GM18520 (cell line): ENCODE data around the gene CREBL2.
"Not testable (repeated sequence)": the region's sequence is repeated elsewhere in the genome, so short reads cannot be mapped to it uniquely, and the experiment has no call there.

Experiments
- ATAC-seq: cut with Tn5 transposase; IDR thresholded peaks from one replicate; pipeline ENCODE4 v1.9.1; 2021; ENCODE audit not compliant: unreplicated experiment

Gene CREBL2, protein sequence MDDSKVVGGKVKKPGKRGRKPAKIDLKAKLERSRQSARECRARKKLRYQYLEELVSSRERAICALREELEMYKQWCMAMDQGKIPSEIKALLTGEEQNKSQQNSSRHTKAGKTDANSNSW

GRCh38 chr12:12611512-12612306, at the start of gene CREBL2:
CREBL2 (plus strand) TSS chr12:12611876; CDS start chr12:12612173, 297 bp downstream.
- ATAC-seq = peak; percentile 69

GRCh38 chr12:12562016-12562483, 49.6 kb upstream of the CREBL2 start:
- no peak for ATAC-seq

- ATAC-seq = peak; percentile 69
These were observed 49.0 kb upstream of the CREBL2 start, which contains the start of gene DUSP16 for GRCh38 chr12:12562585-12563261. DUSP16 (minus strand) TSS chr12:12562863; CDS start chr12:12521098, 41,765 bp downstream.

GRCh38 chr12:12563290-12563928, 48.3 kb upstream of the CREBL2 start:
- no peak for ATAC-seq

DNA sequence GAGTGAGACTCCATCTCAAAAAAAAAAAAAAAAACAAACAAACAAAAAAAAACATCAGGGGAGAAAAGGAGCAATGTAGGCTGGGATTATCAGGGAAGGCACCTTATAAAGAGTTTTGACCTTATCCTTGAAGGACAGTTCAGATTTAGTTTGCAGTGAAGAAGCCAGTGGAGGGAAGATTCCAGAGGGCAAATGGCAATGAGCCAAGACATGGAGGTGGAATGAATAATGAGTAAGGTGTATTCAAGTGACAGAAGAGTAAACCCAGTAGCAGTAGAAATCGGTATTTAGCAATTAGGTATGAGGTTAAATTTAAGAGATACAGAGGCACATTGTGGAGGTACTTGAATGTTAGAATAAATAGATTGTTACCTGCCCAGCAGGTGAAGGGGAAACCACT, 46.8 kb upstream of the CREBL2 start:
- no peak for ATAC-seq

- not testable (repeated sequence) for ATAC-seq
These were observed 45.7 kb upstream of the CREBL2 start for GRCh38 chr12:12565971-12566370.

DNA sequence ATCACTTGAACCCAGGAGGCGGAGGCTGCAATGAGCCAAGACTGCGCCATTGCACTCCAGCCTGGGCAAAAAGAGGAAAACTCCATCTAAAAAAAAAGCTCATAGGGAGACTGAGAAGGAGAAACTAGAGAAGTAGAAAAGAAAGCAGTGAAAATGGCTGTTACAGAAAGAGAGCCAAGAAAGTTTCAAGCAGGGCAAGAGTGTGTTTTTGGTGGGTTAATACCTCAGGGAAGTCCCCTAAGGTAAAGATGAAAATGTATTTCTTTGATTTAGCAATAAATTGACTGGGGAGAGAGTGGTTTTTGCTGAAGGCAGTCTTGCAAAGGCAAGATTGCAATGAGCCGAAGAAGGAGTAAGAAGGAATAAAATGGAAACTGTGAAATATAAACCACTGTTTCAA, 39.0 kb upstream of the CREBL2 start:
- no peak for ATAC-seq

DNA sequence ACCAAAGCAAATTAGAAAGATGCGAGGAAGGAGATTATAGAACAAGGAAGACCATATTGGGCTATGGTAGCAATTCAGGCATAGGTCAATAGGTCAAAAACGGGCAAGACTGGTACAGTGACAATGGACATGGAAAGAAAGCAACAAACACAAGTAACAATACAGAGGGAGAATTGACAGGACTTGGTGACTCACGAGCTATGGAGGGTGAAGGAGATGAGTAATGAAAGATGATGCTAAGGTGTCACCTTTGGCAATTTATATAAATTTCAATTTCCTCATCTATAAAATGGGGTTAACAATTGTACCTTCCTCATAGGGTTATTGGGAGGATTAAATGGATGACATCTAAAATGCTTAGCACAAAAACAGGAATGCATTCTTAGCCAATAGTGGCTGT, 33.9 kb upstream of the CREBL2 start:
- no peak for ATAC-seq

DNA sequence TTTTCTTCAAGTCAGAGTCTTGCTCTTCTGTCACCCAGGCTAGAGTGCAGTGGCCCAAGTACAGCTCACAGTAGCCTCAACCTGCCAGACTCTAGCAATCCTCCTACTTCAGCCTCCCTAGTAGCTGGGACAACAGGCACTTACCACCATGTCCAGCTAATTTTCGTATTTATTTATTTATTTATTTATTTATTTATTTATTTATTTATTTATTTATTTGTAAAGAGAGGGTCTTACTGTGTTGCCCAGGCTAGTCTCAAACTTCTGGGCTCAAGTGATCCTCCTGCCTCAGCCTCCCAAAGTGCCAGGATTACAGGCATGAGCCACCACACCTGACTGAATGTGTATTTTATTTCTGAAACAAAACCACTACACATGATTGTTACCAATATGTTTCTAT, 31.0 kb upstream of the CREBL2 start:
- not testable (repeated sequence) for ATAC-seq

DNA sequence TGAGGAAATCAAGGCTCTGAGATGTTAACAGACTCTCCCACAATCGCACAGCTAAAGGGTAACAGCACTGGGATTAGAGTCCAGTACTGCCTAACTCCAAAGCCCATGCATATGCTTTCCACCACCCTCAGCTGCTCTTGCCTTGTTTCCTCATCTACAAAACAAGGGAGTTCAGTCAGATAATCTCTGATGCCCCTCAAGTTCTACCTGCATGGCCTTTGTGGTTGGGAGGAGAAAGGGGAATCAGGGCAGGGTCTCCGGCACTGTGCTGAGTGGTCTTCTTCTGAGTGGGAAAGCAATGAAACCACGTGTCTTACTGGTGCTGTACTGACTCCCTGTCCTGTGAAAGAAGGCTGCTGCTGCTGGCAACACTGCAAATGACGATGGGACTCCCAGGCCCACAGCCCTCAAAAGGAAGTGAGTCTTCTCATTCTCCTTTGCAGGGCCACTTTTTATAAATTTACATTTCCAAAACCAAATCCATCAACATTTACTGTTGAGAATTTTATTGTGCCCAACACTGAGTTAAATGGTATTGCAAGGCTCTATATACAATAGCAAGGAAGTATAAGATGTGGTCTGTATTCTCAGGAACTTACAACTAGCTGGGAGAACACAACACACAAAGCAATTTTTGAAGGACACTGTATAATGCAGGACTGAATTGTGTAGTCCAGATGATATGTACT, 29.3 kb upstream of the CREBL2 start:
- no peak for ATAC-seq

DNA sequence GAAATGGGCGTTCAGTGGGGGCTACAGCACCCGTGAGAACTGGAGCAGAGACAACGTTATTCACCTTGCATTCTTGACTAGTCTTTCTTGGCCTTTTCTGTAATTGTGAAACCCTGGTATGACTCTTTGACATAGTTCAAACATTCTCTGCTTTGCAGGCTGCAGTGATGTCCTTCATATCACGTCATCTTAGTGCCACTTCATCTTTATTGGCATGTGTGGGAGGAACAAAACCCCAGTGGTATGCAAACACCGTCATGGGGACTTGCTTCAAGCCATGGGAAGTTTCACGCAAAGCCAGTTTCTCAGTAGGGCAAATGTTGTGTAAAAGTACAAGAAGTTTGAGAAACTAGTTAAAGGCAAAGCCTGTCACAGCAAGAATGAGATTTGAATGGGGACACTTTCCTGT, 28.8 kb upstream of the CREBL2 start:
- ATAC-seq = peak; percentile 92

DNA sequence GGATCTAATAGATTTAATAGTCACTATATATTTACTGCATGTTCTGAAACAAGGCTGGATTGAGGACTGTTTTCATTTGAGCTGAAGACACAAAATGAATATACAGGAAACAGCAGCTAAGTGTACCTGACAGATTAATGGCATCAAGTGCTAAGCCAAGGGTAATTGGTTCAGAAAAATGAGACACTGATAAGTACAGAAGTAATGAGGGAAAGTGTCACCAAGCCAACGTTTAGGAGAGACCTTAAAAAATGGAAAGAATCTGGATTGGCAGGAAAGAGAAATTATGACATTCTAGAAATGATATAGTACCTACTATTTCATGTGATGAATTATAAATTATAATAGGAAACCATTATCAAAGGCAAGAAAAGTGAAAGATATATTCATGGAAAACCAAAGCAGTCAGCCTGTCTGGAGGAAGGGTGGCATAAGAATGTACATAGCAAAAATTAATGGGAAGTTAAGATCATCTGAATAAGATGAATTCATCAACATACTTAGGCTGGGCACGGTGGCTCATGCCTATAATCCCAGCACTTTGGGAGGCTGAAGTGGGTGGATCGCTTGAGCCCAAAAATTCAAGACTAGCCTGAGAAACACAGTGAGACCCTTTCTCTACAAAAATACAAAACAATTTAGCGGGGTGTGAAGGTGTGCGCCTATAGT, 28.0 kb upstream of the CREBL2 start:
- no peak for ATAC-seq

DNA sequence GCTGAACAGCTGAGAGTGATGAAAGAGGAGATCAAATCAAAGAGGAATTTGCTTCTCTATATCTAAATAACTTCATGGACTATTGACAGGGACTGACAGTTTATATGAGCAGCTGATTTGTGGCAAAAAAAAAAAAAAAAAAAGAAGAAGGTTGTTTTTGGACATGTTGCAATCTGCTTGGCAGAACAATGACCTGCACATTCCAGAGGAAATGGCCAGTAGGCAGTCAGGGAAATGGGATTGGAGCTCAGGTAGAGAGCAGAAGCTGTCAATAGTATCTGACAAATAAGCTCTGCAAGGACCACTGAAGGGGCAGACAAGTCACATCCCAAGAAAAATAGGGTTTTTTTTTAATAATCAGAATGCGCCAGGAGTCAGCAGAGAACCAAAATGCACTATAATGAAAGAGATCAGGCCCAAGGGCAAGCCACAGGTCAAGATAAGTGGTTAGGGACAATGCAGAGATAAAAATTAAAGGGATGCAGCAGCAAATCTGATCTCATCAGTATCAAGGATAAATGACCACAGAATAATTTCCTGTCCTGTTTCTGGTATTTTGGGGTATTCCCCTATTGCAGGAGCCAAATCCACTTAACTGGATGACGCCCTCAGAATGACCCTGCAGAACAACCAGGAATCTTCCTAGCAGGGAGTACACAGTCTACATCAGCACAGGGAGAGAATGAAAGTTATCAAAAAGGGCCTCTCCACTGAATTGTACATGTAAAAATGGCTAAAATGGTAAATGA, 26.4 kb upstream of the CREBL2 start:
- ATAC-seq = no peak

DNA sequence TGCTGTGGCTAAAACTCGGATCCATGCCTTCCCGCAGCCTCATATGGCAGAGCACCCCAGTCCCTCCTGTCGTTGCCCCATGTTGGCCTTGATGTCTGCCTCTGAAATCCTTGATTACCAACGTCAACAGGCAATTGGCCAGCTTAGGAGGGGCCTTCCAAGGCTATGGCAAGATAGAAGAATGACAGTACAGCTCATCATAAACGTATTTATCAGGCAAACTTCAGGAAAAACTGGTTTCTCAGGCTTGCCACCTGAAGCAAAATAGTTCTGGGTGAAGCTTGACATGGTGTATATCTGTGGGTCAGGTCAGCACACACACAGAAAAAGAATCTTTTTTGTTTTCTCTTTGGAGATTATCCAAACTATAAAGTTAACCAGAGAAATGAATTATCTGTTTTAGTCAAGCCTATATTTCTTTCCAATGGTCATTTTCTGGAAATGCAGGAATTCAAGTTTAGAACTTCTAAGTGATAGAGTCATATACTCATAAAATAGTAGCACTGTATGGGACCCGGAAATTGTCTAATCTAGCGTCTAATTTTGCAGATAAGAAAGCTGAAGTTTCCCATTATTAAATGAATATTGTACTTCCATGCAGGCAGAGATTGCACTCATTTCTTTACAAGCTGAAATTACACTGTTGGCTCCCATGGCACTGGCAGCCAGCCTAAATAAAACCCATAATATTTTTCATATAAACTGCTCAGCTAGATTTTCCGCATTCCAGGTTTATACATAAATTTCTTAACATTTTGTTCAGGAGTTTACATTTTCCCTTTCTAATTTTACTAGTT, 24.6 kb upstream of the CREBL2 start:
- no peak for ATAC-seq

DNA sequence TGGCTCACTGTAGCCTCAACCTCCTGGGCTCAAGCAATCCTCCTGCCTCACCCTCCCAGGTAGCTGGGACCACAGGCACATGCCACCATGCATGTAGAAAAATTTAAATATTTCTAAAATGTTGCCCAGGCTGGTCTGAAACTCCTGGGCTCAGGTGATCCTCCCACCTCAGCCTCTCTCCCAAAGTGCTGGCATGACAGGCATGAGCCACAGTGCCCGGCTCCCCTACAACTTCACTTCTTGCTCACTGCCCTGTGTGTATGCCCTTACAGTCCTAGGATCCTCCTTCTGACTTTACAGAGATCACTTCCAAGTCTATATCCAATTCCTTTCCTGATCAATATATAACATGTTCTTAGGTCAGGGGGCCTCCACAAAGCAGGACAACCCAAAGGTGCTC, 23.8 kb upstream of the CREBL2 start:
- ATAC-seq = no peak

DNA sequence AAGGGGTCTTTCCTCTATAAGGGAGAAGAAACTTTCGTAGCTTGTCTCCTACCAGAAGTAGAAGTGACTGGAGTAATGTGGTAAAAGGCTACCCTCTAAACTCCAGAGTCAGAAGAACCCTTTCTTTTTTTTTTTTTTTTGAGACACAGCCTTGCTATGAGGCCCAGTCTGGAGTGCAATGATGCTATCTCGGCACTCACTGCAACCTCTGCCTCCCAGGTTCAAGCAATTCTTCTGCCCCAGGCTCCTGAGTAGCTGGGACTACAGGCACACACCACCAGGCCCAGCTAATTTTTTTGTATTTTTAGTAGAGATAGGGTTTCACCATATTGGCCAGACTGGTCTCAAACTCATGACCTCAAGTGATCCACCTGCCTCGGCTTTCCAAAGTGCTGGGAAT, 23.2 kb upstream of the CREBL2 start:
- ATAC-seq = not testable (repeated sequence)

DNA sequence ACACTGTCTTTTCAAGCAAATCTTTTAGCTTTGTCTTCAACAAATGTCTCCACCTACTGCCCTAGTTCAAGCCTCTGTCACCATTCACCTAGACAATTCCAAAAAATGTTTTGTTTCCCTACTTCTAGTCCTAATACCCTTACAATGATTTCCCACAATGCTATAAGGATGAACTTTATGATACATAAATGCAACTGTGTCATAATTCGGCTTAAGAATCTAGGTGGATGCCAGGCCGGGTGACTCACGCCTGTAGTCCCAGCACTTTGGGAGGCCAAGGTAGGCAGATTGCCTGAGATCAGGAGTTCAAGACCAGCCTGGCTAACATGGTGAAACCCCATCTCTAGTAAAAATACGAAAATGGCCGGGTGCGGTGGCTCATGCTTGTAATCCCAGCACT, 20.7 kb upstream of the CREBL2 start:
- no peak for ATAC-seq

DNA sequence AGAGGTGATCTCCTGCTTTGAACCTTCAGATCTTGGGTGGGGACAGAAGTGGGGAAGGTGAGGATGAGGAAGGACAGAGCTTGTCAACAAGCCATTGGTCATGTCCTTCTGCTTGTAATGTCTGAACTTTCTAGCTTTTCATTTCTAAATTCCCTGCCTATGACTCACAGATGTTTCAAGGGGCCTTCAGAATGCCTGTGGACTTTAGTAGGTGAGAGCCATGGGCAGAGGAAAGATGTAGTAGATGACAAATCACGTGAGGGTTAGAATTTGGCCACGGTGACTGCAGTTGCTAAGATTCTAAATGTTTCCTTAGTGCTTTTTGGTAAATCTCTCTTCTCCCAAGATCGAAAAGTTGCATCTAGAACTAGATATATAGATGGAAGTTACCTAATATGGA, 18.7 kb upstream of the CREBL2 start:
- ATAC-seq = no peak

DNA sequence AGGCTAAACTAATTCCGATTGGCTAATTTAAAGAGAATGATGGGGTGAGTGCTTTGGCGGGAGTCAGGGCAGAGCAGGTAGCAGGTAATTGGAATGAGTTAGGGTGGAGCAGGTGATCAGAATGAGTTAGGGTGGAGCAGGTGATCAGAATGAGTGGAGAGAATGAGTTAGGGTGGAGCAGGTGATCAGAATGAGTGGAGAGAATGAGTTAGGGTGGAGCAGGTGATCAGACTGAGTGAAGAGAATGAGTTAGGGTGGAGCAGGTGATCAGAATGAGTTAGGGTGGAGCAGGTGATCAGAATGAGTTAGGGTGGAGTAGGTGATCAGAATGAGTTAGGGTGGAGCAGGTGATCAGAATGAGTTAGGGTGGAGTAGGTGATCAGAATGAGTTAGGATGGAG, 15.7 kb upstream of the CREBL2 start:
- ATAC-seq = not testable (repeated sequence)
